Breast epithelium (tissue), 4 donors: ENCODE measurements around the gene HDAC9. TPM values are rescaled to one million over a fixed set of nuclear protein-coding genes. Genes with fewer than 3 reads are reported as not detected.

ENCODE experiments used
- DNase-seq, 2 donors: peaks; one replicate each; pipeline ENCODE4 v3.0.0-alpha.2; 2019; ENCODE audit warnings: low spot score in 2 of 2
- H3K27ac ChIP-seq, 2 donors: fragments of 200-600 bp; sonication (generic) in 1 of 2; one replicate each; pipeline ENCODE4 v1.5.1; 2016 to 2019; ENCODE audit warnings: mild to moderate bottlenecking in 1 of 2
- H3K27me3 ChIP-seq, 2 donors: fragments of 200-600 bp; sonication (generic) in 1 of 2; one replicate each; pipeline versions ENCODE4 v1.5.1 to v1.6.0; 2017 to 2019; ENCODE audit warnings: control low read depth in 1 of 2, mild to moderate bottlenecking in 1 of 2
- H3K36me3 ChIP-seq: fragments of 200-600 bp; one replicate; pipeline ENCODE4 v1.5.1; 2019
- H3K4me1 ChIP-seq, 2 donors: fragments of 200-600 bp; sonication (generic); one replicate each; pipeline ENCODE4 v1.5.1; 2016 to 2019; ENCODE audit warnings: control low read depth in 1 of 2
- H3K4me3 ChIP-seq, 3 donors: fragments of 200-600 bp; sonication (generic); 1 replicate in 2 of 3; 2 replicates in 1 of 3; pipeline ENCODE4 v1.5.1; 2016 to 2019; ENCODE audit warnings: mild to moderate bottlenecking in 3 of 3, moderate library complexity in 2 of 3
- H3K9me3 ChIP-seq, 2 donors: fragments of 200-600 bp; sonication (generic) in 1 of 2; one replicate each; pipeline ENCODE4 v1.5.1; 2016 to 2019; ENCODE audit warnings: control low read depth in 1 of 2
- CTCF ChIP-seq, 3 donors: fragments of 450-650 bp; IDR thresholded peaks; one replicate each; pipeline ENCODE4 v1.5.1; 2016 to 2017; ENCODE audit warnings: antibody characterized with exemption in 3 of 3, mild to moderate bottlenecking in 3 of 3, moderate library complexity in 3 of 3
- POLR2A ChIP-seq: fragments of 450-650 bp; IDR thresholded peaks from one replicate; pipeline ENCODE4 v1.6.1; 2016; ENCODE audit warnings: antibody characterized with exemption, mild to moderate bottlenecking, moderate library complexity
- POLR2AphosphoS5 ChIP-seq, 3 donors: sonication (generic); formaldehyde crosslinking; IDR thresholded peaks; one replicate each; pipeline ENCODE4 v1.6.1; 2017; ENCODE audit warnings: antibody characterized with exemption in 3 of 3
- intact Hi-C: fragments of 100-400 bp; cut with DNase I; formaldehyde crosslinking; loops from one replicate; pipeline ENCODE4 v1.15.1; 2023; ENCODE audit warnings: low total_unique reads
- total RNA-seq, 3 donors: library from RNA; depleted of rRNA; stranded (reverse); fragments of >200 nt; gene quantifications; one replicate each; pipeline ENCODE4 v1.1.0, GENCODE V29; 2016

Gene HDAC9
- total RNA-seq, 3 donors from 2014 or later = 7.2 to 27.5 (median 7.3) TPM

GRCh38 chr7:18901351-18901750 lies 405.8 kb downstream of the HDAC9 start:
- Histone ChIP-seq H3K9me3 (no peaks in the 10 kb centered on the region), H3K36me3 (no peaks in the 10 kb centered on the region), H3K27ac (no peak overlapping the region), H3K4me3 (no peak overlapping the region), H3K4me1 (no peaks in the 10 kb centered on the region), H3K27me3 (no peaks in the 10 kb centered on the region)
- no peak for DNase-seq
- intact Hi-C loops = no loop called here
- TF ChIP-seq POLR2AphosphoS5 (IDR thresholded peaks at IDR 0.05) (no peak), POLR2A (no peak), CTCF (IDR thresholded peaks at IDR 0.05) (no peak)

- TF ChIP-seq POLR2AphosphoS5 (IDR thresholded peaks at IDR 0.05) (no peak), CTCF (IDR thresholded peaks at IDR 0.05) (no peak), POLR2A (no peak)
- intact Hi-C loops = no loop called here
- H3K9me3 ChIP-seq = no peaks in the 10 kb centered on the region
These were observed 406.5 kb downstream of the HDAC9 start for GRCh38 chr7:18901982-18902421.

GRCh38 chr7:18902892-18903291 lies 407.3 kb downstream of the HDAC9 start:
- TF ChIP-seq POLR2A (no peak), CTCF (IDR thresholded peaks at IDR 0.05) (no peak), POLR2AphosphoS5 (IDR thresholded peaks at IDR 0.05) (no peak)
- DNase-seq = no peak
- Histone ChIP-seq H3K9me3 (no peaks in the 10 kb centered on the region), H3K27me3 (no peaks in the 10 kb centered on the region), H3K27ac (no peak overlapping the region), H3K4me3 (no peak overlapping the region), H3K36me3 (no peaks in the 10 kb centered on the region), H3K4me1 (no peaks in the 10 kb centered on the region)
- intact Hi-C loops = no loop called here

More at GRCh38 chr7:18901982-18902421, 406.5 kb downstream of the HDAC9 start:
- DNase-seq = no peak
- Histone ChIP-seq H3K27ac (no peak overlapping the region), H3K27me3 (no peaks in the 10 kb centered on the region), H3K4me1 (no peaks in the 10 kb centered on the region), H3K36me3 (no peaks in the 10 kb centered on the region), H3K4me3 (no peak overlapping the region)

DNA sequence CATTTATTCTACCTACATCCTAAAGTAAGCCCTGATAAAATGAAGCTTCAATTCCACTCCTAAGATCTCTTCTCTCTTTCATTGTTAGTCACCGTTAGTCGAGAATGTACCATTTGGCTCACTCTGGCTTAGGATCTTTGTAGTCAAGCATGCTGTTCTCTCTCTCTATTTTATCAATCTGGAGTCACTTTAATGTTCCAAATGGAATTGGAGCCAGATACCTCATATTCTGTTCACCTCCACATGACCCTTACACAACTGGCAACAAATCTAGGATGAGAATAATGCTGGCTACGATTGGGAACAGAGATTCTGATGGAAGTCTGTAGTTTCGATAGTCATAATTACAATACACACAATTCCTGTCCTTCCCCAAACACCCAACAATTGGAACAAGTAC lies 408.1 kb downstream of the HDAC9 start:
- no peaks in the 10 kb centered on the region for H3K9me3 ChIP-seq
- no peaks in the 10 kb centered on the region for H3K36me3 ChIP-seq
- no peaks in the 10 kb centered on the region for H3K27me3 ChIP-seq
- TF ChIP-seq POLR2AphosphoS5 (IDR thresholded peaks at IDR 0.05) = no peak
- TF ChIP-seq POLR2A = no peak
- no peak for TF ChIP-seq CTCF (IDR thresholded peaks at IDR 0.05)
- DNase-seq = no peak
- no peak overlapping the region for H3K27ac ChIP-seq
- H3K4me3 ChIP-seq = no peak overlapping the region
- intact Hi-C loops = no loop called here
- H3K4me1 ChIP-seq = no peaks in the 10 kb centered on the region

- no peak overlapping the region for H3K27ac ChIP-seq
- peaks cover 0 to 1% of the 10 kb centered on the region in 2 donors for H3K9me3 ChIP-seq
- no peaks in the 10 kb centered on the region for H3K27me3 ChIP-seq
- TF ChIP-seq CTCF (IDR thresholded peaks at IDR 0.05) (no peak), POLR2AphosphoS5 (IDR thresholded peaks at IDR 0.05) (no peak), POLR2A (no peak)
- no peak for DNase-seq
- H3K4me3 ChIP-seq = no peak overlapping the region
- intact Hi-C loops = no loop called here
- no peaks in the 10 kb centered on the region for H3K36me3 ChIP-seq
- H3K4me1 ChIP-seq = no peaks in the 10 kb centered on the region
These were observed 409.9 kb downstream of the HDAC9 start for GRCh38 chr7:18905316-18905943.
